Left ventricle myocardium inferior (tissue), 1 donor: ENCODE data around the gene NEB. TPM values are rescaled to one million over a fixed set of nuclear protein-coding genes. Genes with fewer than 3 reads are reported as not detected.
"Not testable (repeated sequence)": the region's sequence is repeated elsewhere in the genome, so short reads cannot be mapped to it uniquely, and the experiment has no call there.

Experiments
- DNase-seq: peaks from one replicate; pipeline ENCODE4 v3.0.0-alpha.2; 2020
- H3K27ac ChIP-seq: fragments of 200-600 bp; replicated peaks from 2 replicates; pipeline ENCODE4 v1.8.0; 2021
- H3K27me3 ChIP-seq: fragments of 200-600 bp; 2 replicates; pipeline ENCODE4 v1.8.0; 2021; ENCODE audit warnings: low read depth
- H3K36me3 ChIP-seq: fragments of 200-600 bp; 2 replicates; pipeline ENCODE4 v1.8.0; 2021
- H3K4me1 ChIP-seq: fragments of 200-600 bp; 2 replicates; pipeline ENCODE4 v1.8.0; 2021
- H3K4me3 ChIP-seq: fragments of 200-600 bp; 2 replicates; pipeline ENCODE4 v1.8.0; 2021; ENCODE audit warnings: mild to moderate bottlenecking, moderate library complexity
- H3K9me3 ChIP-seq: fragments of 200-600 bp; replicated peaks from 2 replicates; pipeline ENCODE4 v1.8.0; 2021
- CTCF ChIP-seq: fragments of 200-600 bp; IDR thresholded peaks from 2 replicates; pipeline ENCODE4 v1.8.0; 2021; ENCODE audit warnings: antibody characterized with exemption, mild to moderate bottlenecking, borderline replicate concordance
- intact Hi-C: fragments of 100-400 bp; cut with micrococcal nuclease; formaldehyde crosslinking; loops from one replicate; pipeline ENCODE4 v1.11.0; 2022
- total RNA-seq: library from RNA; stranded (reverse); fragmentation: NEBNext Ultra II Directional; extraction: Animal tissue kit (Norgen Biotek cat#: 25700); gene quantifications from one replicate; pipeline ENCODE4 v1.2.1, GENCODE V29; 2021
- donor health status: DM: no; HTN: yes; CAD: no; lungs with severe emphysema.

The NEB gene
- total RNA-seq, 1 donor from 2014 or later = 30.5 TPM

- no peaks in the 10 kb centered on the region for H3K9me3 ChIP-seq
- intact Hi-C loops = no loop called here
- H3K27me3 ChIP-seq = no peaks in the 10 kb centered on the region
- H3K27ac ChIP-seq = no peak overlapping the region
- no peak for DNase-seq
- H3K4me1 ChIP-seq = peaks cover 24% of the 10 kb centered on the region
- no peaks in the 10 kb centered on the region for H3K36me3 ChIP-seq
- TF ChIP-seq CTCF = no peak
- no peak overlapping the region for H3K4me3 ChIP-seq
Observed at GRCh38 chr2:151758744-151759143, 24.5 kb upstream of the NEB start.

DNA sequence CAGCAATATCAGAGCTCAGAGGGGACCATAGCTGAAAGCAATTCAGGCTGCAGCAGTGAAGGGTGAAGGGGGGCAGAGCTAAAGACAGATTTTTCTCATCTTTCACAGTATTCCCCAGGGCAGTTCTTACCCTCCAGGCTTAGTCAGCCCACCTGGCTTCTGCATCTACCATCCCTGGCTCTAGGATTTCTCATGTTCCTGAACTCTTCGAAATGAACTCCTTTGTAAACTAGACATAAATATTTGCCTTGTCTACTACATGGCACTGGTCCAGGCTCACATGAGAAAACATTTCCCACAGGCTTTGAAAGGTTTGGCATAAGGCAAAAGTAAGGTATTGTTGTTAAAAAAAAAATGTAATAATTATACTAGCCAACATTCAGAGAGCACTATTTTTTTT, 23.6 kb upstream of the NEB start:
- H3K27me3 ChIP-seq = no peaks in the 10 kb centered on the region
- no peak for DNase-seq
- H3K27ac ChIP-seq = no peak overlapping the region
- H3K4me1 ChIP-seq = peaks cover 24% of the 10 kb centered on the region
- H3K36me3 ChIP-seq = no peaks in the 10 kb centered on the region
- intact Hi-C loops = no loop called here
- no peak overlapping the region for H3K4me3 ChIP-seq
- no peaks in the 10 kb centered on the region for H3K9me3 ChIP-seq
- no peak for TF ChIP-seq CTCF

DNA sequence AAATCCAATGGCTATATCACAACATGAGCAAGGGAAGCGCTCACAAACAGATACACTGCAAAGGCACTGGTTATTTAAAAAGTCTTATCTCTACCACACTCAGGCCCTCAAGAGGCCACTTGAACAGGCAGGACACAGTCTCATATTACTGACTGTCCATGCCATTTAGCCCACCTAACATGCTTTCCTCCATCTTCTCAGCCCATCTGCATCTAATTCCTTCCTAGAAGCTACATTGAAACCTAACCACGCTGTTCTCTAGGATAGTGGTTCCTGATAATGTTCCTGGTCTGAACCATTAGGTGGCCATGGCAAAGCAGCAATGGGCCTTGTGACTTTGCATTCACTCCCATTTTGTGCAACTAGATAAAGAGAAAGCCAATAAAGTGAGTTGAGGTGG, 22.5 kb upstream of the NEB start:
- Histone ChIP-seq H3K4me1 (peaks cover 24% of the 10 kb centered on the region), H3K27me3 (no peaks in the 10 kb centered on the region), H3K36me3 (no peaks in the 10 kb centered on the region), H3K9me3 (no peaks in the 10 kb centered on the region), H3K4me3 (no peak overlapping the region), H3K27ac (no peak overlapping the region)
- intact Hi-C loops = no loop called here
- no peak for TF ChIP-seq CTCF
- DNase-seq = no peak

DNA sequence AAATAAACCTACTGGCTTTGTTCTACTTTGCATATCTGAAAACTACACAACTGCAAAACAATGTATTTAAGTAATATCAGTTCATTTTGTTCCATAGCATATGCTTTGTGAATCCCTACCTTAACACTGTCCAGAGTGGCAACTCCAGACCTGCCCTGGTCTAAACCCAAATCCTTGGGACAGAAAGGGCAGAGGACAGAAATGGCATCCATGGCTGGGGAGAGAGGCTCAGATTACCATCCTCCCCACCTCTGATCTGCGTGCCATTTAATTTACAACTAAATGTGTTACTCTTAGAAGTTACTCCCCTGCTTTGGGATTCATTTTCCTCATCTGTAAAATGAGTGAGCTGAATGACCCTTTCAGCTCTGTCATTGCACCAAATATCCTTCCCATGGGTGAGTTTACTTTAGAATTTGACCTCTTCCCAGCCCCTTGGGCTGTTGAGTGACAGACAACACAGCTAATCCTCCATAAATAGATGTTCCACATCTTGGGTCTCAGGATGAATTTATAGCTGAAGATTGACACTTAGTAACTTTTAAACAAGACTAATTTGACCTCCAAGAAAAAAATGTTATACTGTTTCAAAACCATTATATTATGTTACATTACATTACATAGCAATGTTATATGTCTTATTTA, 20.1 kb upstream of the NEB start:
- peaks cover 24% of the 10 kb centered on the region for H3K4me1 ChIP-seq

DNA sequence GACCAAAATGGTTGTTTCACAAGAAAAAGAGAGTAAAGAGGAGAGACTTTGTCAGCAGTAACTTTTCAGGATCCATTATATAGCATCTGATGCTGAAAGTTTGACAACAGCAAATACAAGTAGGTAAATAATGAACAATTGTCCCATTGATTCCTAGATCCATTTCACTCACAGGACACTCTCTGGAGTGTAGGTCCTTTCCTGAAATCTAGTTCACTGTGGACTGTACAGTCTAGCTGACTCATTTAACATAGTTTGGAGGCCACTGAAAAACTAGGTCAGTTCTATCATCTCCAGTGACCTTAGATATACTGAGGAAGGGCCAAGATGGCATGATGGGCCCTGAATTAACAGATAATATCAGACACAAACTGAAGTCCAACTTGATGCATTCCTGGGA, 19.3 kb upstream of the NEB start:
- Histone ChIP-seq H3K27ac (no peak overlapping the region), H3K4me1 (peaks cover 24% of the 10 kb centered on the region), H3K27me3 (no peaks in the 10 kb centered on the region), H3K9me3 (no peaks in the 10 kb centered on the region), H3K36me3 (no peaks in the 10 kb centered on the region), H3K4me3 (no peak overlapping the region)
- no peak for TF ChIP-seq CTCF
- DNase-seq = no peak
- intact Hi-C loops = no loop called here

More for the DNA sequence above, 20.1 kb upstream of the NEB start:
- Histone ChIP-seq H3K27me3 (no peaks in the 10 kb centered on the region), H3K27ac (no peak overlapping the region), H3K9me3 (no peaks in the 10 kb centered on the region), H3K4me3 (no peak overlapping the region), H3K36me3 (no peaks in the 10 kb centered on the region)
- TF ChIP-seq CTCF = no peak
- no peak for DNase-seq
- intact Hi-C loops = no loop called here

GRCh38 chr2:151745261-151745660, 11.0 kb upstream of the NEB start:
- H3K27me3 ChIP-seq, H3K36me3 ChIP-seq, DNase-seq, H3K27ac ChIP-seq, H3K4me3 ChIP-seq, H3K4me1 ChIP-seq, H3K9me3 ChIP-seq, intact Hi-C loops: not testable (repeated sequence)
